Brain microvascular endothelial cell (primary cell): ENCODE measurements around the gene LIFR.

Source experiments
- DNase-seq: peaks from one replicate; pipeline ENCODE4 v3.0.0-alpha.2; 2020
- H3K27ac ChIP-seq: fragments of 250-450 bp; sonication (Bioruptor Pico); 2 replicates; pipeline ENCODE4 v1.5.1; 2020; ENCODE audit warnings: mild to moderate bottlenecking, moderate library complexity
- H3K27me3 ChIP-seq: fragments of 250-450 bp; sonication (Bioruptor Pico); replicated peaks from 2 replicates; pipeline ENCODE4 v1.5.1; 2020; ENCODE audit warnings: mild to moderate bottlenecking
- H3K36me3 ChIP-seq: fragments of 250-450 bp; sonication (Bioruptor Pico); replicated peaks from 2 replicates; pipeline ENCODE4 v1.5.1; 2020; ENCODE audit warnings: mild to moderate bottlenecking
- H3K4me3 ChIP-seq: 2 replicates; pipeline ENCODE4 v1.5.1; 2011; ENCODE audit warnings: low read depth, mild to moderate bottlenecking, control low read depth, low read length, moderate library complexity
- in situ Hi-C: cut with HindIII; loops from 2 replicates; pipeline ENCODE4 v1.10.0; 2017; ENCODE audit warnings: low sequenced_read_pairs, low pct_ligation_motif_present
- TF ChIP-seq, protein P1 (sequence below): IDR thresholded peaks from 2 replicates; pipeline ENCODE4 v1.5.1; 2011; ENCODE audit warnings: low read depth, mild to moderate bottlenecking, moderate library complexity, low read length, control low read depth, inconsistent platforms; ENCODE audit errors: missing control alignments

Gene LIFR

DNA sequence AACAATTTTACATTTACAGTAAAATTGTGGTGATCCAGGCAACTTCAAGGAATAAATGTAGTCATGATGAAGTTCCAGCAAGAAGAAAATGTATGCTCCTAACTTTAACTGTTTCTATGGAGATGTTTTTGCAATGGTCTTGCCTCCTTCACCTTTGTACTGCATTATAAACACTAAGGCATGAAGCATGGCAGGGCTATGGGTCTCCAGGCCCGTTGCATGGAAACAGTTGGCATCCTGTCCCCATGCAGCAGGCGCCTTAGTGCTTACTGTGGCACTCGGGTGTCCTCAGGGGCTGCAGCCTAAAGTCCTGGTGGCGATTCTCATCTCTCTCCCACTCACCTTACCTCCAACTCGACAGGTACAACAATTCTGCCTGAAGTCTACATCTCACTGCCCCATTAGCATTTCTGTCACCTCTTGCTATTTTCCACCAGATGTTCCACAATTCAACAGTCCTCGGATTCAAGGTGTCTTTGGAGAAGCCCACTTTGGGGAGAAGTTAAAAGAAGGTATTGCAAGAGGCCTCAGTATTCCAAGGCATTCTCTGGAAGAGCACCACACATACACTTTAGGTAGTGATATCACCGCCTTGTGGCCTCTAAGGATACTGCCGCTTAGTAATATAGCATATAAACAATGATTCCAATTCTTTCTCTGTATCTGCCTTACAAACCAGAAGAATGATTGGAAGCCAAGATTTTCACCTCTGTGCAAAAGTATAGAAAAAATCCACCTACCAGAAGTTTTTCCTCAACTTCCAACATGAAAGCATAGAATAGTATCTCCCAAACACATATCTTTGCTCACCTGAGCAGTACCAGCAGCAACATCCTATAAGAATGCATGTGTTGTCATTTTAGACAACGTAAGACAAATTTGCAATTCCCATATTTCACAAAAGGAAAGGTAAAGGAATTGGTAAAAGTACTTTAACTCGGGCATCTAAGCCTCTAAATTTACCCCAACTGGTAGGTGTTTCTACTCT is 5.1 kb downstream of the LIFR start:
- H3K36me3 ChIP-seq = no peaks in the 10 kb centered on the region
- in situ Hi-C loops = loop anchor here (10.0 kb wide), 1 partner anchor 253 kb away; no protein-coding TSS in a partner anchor

GRCh38 chr5:38548064-38548759 is 8.2 kb downstream of the LIFR start:
- in situ Hi-C loops = no loop called here

More for the DNA sequence above, 5.1 kb downstream of the LIFR start:
- Histone ChIP-seq H3K27me3 (no peaks in the 10 kb centered on the region), H3K4me3 (no peak overlapping the region), H3K27ac (no peak overlapping the region)
- peak; percentile 54 for DNase-seq
- TF ChIP-seq, protein P1, sequence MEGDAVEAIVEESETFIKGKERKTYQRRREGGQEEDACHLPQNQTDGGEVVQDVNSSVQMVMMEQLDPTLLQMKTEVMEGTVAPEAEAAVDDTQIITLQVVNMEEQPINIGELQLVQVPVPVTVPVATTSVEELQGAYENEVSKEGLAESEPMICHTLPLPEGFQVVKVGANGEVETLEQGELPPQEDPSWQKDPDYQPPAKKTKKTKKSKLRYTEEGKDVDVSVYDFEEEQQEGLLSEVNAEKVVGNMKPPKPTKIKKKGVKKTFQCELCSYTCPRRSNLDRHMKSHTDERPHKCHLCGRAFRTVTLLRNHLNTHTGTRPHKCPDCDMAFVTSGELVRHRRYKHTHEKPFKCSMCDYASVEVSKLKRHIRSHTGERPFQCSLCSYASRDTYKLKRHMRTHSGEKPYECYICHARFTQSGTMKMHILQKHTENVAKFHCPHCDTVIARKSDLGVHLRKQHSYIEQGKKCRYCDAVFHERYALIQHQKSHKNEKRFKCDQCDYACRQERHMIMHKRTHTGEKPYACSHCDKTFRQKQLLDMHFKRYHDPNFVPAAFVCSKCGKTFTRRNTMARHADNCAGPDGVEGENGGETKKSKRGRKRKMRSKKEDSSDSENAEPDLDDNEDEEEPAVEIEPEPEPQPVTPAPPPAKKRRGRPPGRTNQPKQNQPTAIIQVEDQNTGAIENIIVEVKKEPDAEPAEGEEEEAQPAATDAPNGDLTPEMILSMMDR = peak; percentile 75

DNA sequence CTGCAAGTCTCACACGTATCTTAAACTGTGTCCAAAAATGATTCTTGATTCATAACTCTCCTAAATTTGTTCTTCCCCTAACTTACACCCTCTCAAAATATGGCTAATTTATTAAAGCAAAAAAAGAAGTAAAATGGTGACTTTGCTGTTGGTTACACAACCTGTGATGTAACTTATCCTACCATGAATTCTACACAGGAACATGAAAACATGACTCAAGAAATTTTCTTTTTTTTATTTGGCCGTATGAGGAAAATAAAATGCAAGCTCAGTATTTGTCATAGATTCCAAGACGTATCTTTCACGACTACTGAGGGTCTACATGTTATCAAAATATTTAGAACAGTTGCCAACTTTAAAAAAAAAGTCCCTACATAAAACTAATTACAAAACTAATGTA is 9.2 kb downstream of the LIFR start:
- H3K36me3 ChIP-seq = no peaks in the 10 kb centered on the region
- in situ Hi-C loops = no loop called here
- H3K27me3 ChIP-seq = no peaks in the 10 kb centered on the region
- DNase-seq = no peak
- TF ChIP-seq, protein P1 = no peak
- H3K27ac ChIP-seq = no peak overlapping the region
- H3K4me3 ChIP-seq = no peak overlapping the region

More at GRCh38 chr5:38548064-38548759, 8.2 kb downstream of the LIFR start:
- Histone ChIP-seq H3K36me3 (no peaks in the 10 kb centered on the region), H3K4me3 (no peak overlapping the region), H3K27me3 (no peaks in the 10 kb centered on the region), H3K27ac (no peak overlapping the region)
- TF ChIP-seq, protein P1 = no peak
- no peak for DNase-seq

GRCh38 chr5:38546691-38547146 is 9.7 kb downstream of the LIFR start:
- no peak for DNase-seq
- in situ Hi-C loops = no loop called here

GRCh38 chr5:38543886-38544285 is 12.6 kb downstream of the LIFR start:
- in situ Hi-C loops = no loop called here
- no peak overlapping the region for H3K27ac ChIP-seq
- no peak overlapping the region for H3K4me3 ChIP-seq
- H3K36me3 ChIP-seq = no peaks in the 10 kb centered on the region
- TF ChIP-seq, protein P1 = no peak
- H3K27me3 ChIP-seq = no peaks in the 10 kb centered on the region
- no peak for DNase-seq

More at GRCh38 chr5:38546691-38547146, 9.7 kb downstream of the LIFR start:
- TF ChIP-seq, protein P1 = no peak
- Histone ChIP-seq H3K4me3 (no peak overlapping the region), H3K27ac (no peak overlapping the region), H3K36me3 (no peaks in the 10 kb centered on the region), H3K27me3 (no peaks in the 10 kb centered on the region)
